Measurements from ENCODE around the gene PIBF1. TPM values are rescaled to one million over a fixed set of nuclear protein-coding genes. Genes with fewer than 3 reads are reported as not detected.

PIBF1 gene
- total RNA-seq, 1 donor from 2014 or later, result 32.7 TPM

DNA sequence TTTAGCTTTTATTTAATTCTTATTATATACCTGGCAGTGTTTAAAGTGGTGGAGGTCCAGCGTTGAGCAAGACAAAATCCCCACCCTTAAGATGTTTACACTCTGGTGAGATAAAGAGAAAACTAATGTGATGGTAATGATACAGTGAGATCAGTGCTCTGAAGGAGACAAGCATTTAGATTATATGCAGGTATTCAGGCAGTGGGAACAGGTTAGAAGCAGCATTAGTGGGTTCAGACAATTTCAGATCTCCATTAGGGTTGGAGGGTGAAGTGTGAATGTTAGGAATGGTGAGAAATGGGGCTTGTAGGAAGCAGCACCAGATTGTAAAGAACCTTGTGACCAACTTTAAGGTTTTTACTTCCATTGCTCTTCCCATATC is 39.0 kb downstream of the PIBF1 start:
- peaks cover 52% of the 10 kb centered on the region for H3K36me3 Mint-ChIP-seq (ENCODE audit: low read depth)
- no peak for TF ChIP-seq CTCF (IDR thresholded peaks at IDR 0.05)
- intact Hi-C loops (cut with micrococcal nuclease), result no loop called here
- H3K27me3 Mint-ChIP-seq, result no peaks in the 10 kb centered on the region
- DNase-seq (no peak), ATAC-seq (ENCODE audit: low read depth) (no peak)
- ChIA-PET POLR2A (no interaction called here), CTCF (no interaction called here)
- no peak overlapping the region for H3K4me3 Mint-ChIP-seq
- no peaks in the 10 kb centered on the region for H3K9me3 Mint-ChIP-seq
- H3K27ac Mint-ChIP-seq, result no peak overlapping the region
- H3K4me1 Mint-ChIP-seq, result no peaks in the 10 kb centered on the region

DNA sequence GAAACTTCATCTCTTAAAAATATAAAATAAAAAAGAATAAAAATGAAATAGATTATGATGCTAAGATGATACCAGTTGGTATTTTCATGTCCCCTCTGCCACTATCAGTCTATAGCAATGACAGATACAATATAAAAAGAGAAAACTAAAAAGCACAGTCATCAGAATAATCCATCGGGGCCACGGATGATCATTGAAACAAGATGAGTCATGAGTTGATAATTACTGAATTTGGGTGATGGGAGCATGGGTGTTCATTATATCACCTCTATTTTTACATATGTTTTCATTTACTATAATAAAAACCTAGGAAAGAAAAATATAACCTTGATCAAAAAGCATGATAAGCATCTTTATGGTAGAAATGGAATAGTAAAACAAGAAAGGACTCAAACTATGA is 41.1 kb downstream of the PIBF1 start:
- no peak for TF ChIP-seq CTCF (IDR thresholded peaks at IDR 0.05)
- no peaks in the 10 kb centered on the region for H3K4me1 Mint-ChIP-seq
- ChIA-PET CTCF (no interaction called here), POLR2A (no interaction called here)
- DNase-seq (no peak), ATAC-seq (ENCODE audit: low read depth) (no peak)
- no peaks in the 10 kb centered on the region for H3K27me3 Mint-ChIP-seq
- no peak overlapping the region for H3K4me3 Mint-ChIP-seq
- H3K36me3 Mint-ChIP-seq (ENCODE audit: low read depth), result peaks cover 63% of the 10 kb centered on the region
- H3K27ac Mint-ChIP-seq, result no peak overlapping the region
- intact Hi-C loops (cut with micrococcal nuclease), result no loop called here
- H3K9me3 Mint-ChIP-seq, result no peaks in the 10 kb centered on the region

GRCh38 chr13:72823724-72824123 is 41.8 kb downstream of the PIBF1 start:
- ChIA-PET POLR2A (no interaction called here), CTCF (no interaction called here)
- no peak for ATAC-seq (ENCODE audit: low read depth)
- intact Hi-C loops (cut with micrococcal nuclease), result no loop called here
- Mint-ChIP-seq H3K27ac (no peak overlapping the region), H3K27me3 (no peaks in the 10 kb centered on the region), H3K4me1 (no peaks in the 10 kb centered on the region), H3K4me3 (no peak overlapping the region), H3K36me3 (ENCODE audit: low read depth) (peaks cover 62% of the 10 kb centered on the region), H3K9me3 (no peaks in the 10 kb centered on the region)
- no peak for DNase-seq
- TF ChIP-seq CTCF (IDR thresholded peaks at IDR 0.05), result no peak

- DNase-seq (no peak), ATAC-seq (ENCODE audit: low read depth) (no peak)
- POLR2A ChIA-PET, result no interaction called here
- peaks cover 5% of the 10 kb centered on the region for H3K4me1 Mint-ChIP-seq
- peaks cover 67% of the 10 kb centered on the region for H3K36me3 Mint-ChIP-seq (ENCODE audit: low read depth)
- H3K27me3 Mint-ChIP-seq, result no peaks in the 10 kb centered on the region
- no peaks in the 10 kb centered on the region for H3K9me3 Mint-ChIP-seq
- H3K27ac Mint-ChIP-seq, result no peak overlapping the region
- CTCF ChIA-PET, result no interaction called here
- H3K4me3 Mint-ChIP-seq, result no peak overlapping the region
- no peak for TF ChIP-seq CTCF (IDR thresholded peaks at IDR 0.05)
- intact Hi-C loops (cut with micrococcal nuclease), result no loop called here
These were observed 52.7 kb downstream of the PIBF1 start for GRCh38 chr13:72834601-72835000.

DNA sequence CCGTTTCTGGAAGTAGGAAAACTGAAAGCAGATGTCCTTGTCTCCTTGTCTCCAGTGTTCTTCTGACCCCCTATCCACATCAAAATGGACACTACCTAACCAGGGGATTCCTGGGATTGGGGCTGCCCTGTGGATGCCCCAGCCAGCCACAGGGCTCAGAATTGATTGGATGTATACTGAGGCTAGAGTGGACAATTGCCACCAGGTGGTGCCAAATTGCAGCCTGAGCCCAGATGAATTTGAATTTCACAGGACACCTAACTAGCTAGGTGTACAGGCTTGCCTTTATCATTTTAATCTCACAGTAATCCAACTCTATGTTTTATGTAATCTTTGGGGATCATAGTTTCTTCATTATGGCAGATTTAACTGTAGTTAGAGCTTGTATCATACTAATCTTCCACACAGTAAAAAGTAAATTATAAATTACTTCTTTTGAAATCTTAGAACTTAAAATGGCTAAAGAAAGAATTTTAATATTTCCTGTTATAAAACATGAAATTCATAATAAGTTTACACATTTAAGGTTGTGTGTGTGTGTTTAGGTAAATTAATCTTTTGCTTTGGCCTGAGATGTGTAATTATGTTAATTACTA is 58.0 kb downstream of the PIBF1 start:
- ChIA-PET POLR2A (no interaction called here), CTCF (interaction anchor here (0.8 to 1.1 kb wide), 2 partner anchors 9 to 261 kb away, joined by 3 read pairs; no protein-coding TSS in a partner anchor)
- no peaks in the 10 kb centered on the region for H3K27me3 Mint-ChIP-seq
- H3K27ac Mint-ChIP-seq, result no peak overlapping the region
- intact Hi-C loops (cut with micrococcal nuclease), result loop anchor here (1.0 kb wide), 1 partner anchor 868 kb away; no protein-coding TSS in a partner anchor
- ATAC-seq (ENCODE audit: low read depth), result peak; percentile 56
- peaks cover 41% of the 10 kb centered on the region for H3K36me3 Mint-ChIP-seq (ENCODE audit: low read depth)
- no peak for DNase-seq
- H3K4me3 Mint-ChIP-seq, result no peak overlapping the region
- no peaks in the 10 kb centered on the region for H3K9me3 Mint-ChIP-seq
- no peak for TF ChIP-seq CTCF (IDR thresholded peaks at IDR 0.05)
- no peaks in the 10 kb centered on the region for H3K4me1 Mint-ChIP-seq

Data from activated B cell treated with CpG ODN at 0.5 μM for 24 hours (primary cell).